Measurements from ENCODE around the gene LRP1B. TPM values are rescaled to one million over a fixed set of nuclear protein-coding genes. Genes with fewer than 3 reads are reported as not detected.

The LRP1B gene
- polyA plus RNA-seq, 1 of the 3 experiments (the other 2 are of a cell fraction): 0.28 TPM

- H3K4me3 ChIP-seq (ENCODE audit: low read depth in 2 of 2, low read length in 1 of 2): no peak overlapping the region
- CTCF ChIA-PET: no interaction called here
- no peaks in the 10 kb centered on the region for H3K9me2 ChIP-seq
- H3K9ac ChIP-seq: no peak overlapping the region
- no peaks in the 10 kb centered on the region for H3K36me3 ChIP-seq (replicated peaks in 1 of 2; ENCODE audit: control insufficient read depth in 1 of 2, insufficient read depth in 2 of 2, low read length in 1 of 2)
- no peaks in the 10 kb centered on the region for H3K9me3 ChIP-seq
- no peak for TF ChIP-seq POLR2AphosphoS5 (IDR thresholded peaks at IDR 0.05; ENCODE audit: low read depth, low read length)
- TF ChIP-seq FOSL2 (IDR thresholded peaks at IDR 0.05; ENCODE audit: borderline replicate concordance, low read depth): no peak
- TF ChIP-seq EP300 (IDR thresholded peaks at IDR 0.05; ENCODE audit: borderline replicate concordance in 1 of 2, low read depth in 1 of 2, low read length in 1 of 2): no peak
- no peak for TF ChIP-seq YY1 (IDR thresholded peaks at IDR 0.05; ENCODE audit: low read depth)
- no peak for TF ChIP-seq ELF1 (IDR thresholded peaks at IDR 0.05)
- TF ChIP-seq MEF2A (IDR thresholded peaks at IDR 0.05; ENCODE audit: borderline replicate concordance, low read depth): no peak
- no peak for TF ChIP-seq FOXM1 (IDR thresholded peaks at IDR 0.05; ENCODE audit: low read depth)
- no peak for TF ChIP-seq MXI1 (IDR thresholded peaks at IDR 0.05; ENCODE audit: low read depth, low read length)
- TF ChIP-seq FOXJ3 (CRISPR knock-in tag; IDR thresholded peaks at IDR 0.05): no peak
- no peak for TF ChIP-seq TCF12 (IDR thresholded peaks at IDR 0.05)
- no peak for TF ChIP-seq RFX5 (IDR thresholded peaks at IDR 0.05; ENCODE audit: low read length)
- no peak for TF ChIP-seq MAX (IDR thresholded peaks at IDR 0.05; ENCODE audit: low read depth)
- TF ChIP-seq NFIC (IDR thresholded peaks at IDR 0.05; ENCODE audit: borderline replicate concordance): no peak
- TF ChIP-seq GABPA (IDR thresholded peaks at IDR 0.05; ENCODE audit: low read depth): no peak
- no peak for TF ChIP-seq SIN3A (IDR thresholded peaks at IDR 0.05; ENCODE audit: borderline replicate concordance, low read depth, low read length)
- TF ChIP-seq RAD21 (IDR thresholded peaks at IDR 0.05; ENCODE audit: low read length): no peak
- no peak for TF ChIP-seq USF1 (IDR thresholded peaks at IDR 0.05; ENCODE audit: borderline replicate concordance, low read depth)
- TF ChIP-seq CTCF (IDR thresholded peaks at IDR 0.05): no peak
- H3K4me2 ChIP-seq: no peak overlapping the region
- no peaks in the 10 kb centered on the region for H3K79me2 ChIP-seq (ENCODE audit: insufficient read depth)
- no peaks in the 10 kb centered on the region for H3K4me1 ChIP-seq (ENCODE audit: control insufficient read depth in 1 of 2, insufficient read depth in 2 of 2, low read depth in 1 of 2, low read length in 1 of 2)
- no peak for DNase-seq
- H3K27me3 ChIP-seq (ENCODE audit: insufficient read depth): no peaks in the 10 kb centered on the region
- POLR2A ChIA-PET: no interaction called here
- no peaks in the 10 kb centered on the region for H3F3A ChIP-seq (replicated peaks; ENCODE audit: insufficient read depth)
- no peak overlapping the region for H3K27ac ChIP-seq (ENCODE audit: low read depth in 2 of 2, low read length in 1 of 2)
- H4K20me1 ChIP-seq (ENCODE audit: insufficient read depth): no peaks in the 10 kb centered on the region
- no peak overlapping the region for H2AFZ ChIP-seq (ENCODE audit: low read depth)
These were observed 1186.9 kb downstream of the LRP1B start for GRCh38 chr2:140943867-140944266.

GRCh38 chr2:140942284-140942683 lies 1188.5 kb downstream of the LRP1B start:
- Histone ChIP-seq H3K4me2 (no peak overlapping the region), H3K9me3 (no peaks in the 10 kb centered on the region), H3K9ac (no peak overlapping the region), H3K79me2 (ENCODE audit: insufficient read depth) (no peaks in the 10 kb centered on the region), H3K9me2 (no peaks in the 10 kb centered on the region), H3K4me1 (ENCODE audit: control insufficient read depth in 1 of 2, insufficient read depth in 2 of 2, low read depth in 1 of 2, low read length in 1 of 2) (no peaks in the 10 kb centered on the region), H4K20me1 (ENCODE audit: insufficient read depth) (no peaks in the 10 kb centered on the region), H3K27ac (ENCODE audit: low read depth in 2 of 2, low read length in 1 of 2) (no peak overlapping the region), H3K4me3 (ENCODE audit: low read depth in 2 of 2, low read length in 1 of 2) (no peak overlapping the region), H3F3A (replicated peaks; ENCODE audit: insufficient read depth) (no peaks in the 10 kb centered on the region), H2AFZ (ENCODE audit: low read depth) (no peak overlapping the region), H3K36me3 (replicated peaks in 1 of 2; ENCODE audit: control insufficient read depth in 1 of 2, insufficient read depth in 2 of 2, low read length in 1 of 2) (no peaks in the 10 kb centered on the region), H3K27me3 (ENCODE audit: insufficient read depth) (no peaks in the 10 kb centered on the region)
- 80% methylated on average over 2 of the region's 2 CpGs for WGBS (ENCODE audit: low lambda C conversion rate)
- no peak for DNase-seq
- TF ChIP-seq TAF1 (IDR thresholded peaks at IDR 0.05; ENCODE audit: borderline replicate concordance, low read depth, low read length): no peak
- TF ChIP-seq JUND (IDR thresholded peaks at IDR 0.05): no peak
- TF ChIP-seq CTCF (IDR thresholded peaks at IDR 0.05): no peak
- no peak for TF ChIP-seq RAD21 (IDR thresholded peaks at IDR 0.05; ENCODE audit: low read length)
- TF ChIP-seq USF1 (IDR thresholded peaks at IDR 0.05; ENCODE audit: borderline replicate concordance, low read depth): no peak
- TF ChIP-seq NFIC (IDR thresholded peaks at IDR 0.05; ENCODE audit: borderline replicate concordance): no peak
- TF ChIP-seq MXI1 (IDR thresholded peaks at IDR 0.05; ENCODE audit: low read depth, low read length): no peak
- no peak for TF ChIP-seq RCOR1 (IDR thresholded peaks at IDR 0.05; ENCODE audit: low read length)
- TF ChIP-seq GABPA (IDR thresholded peaks at IDR 0.05; ENCODE audit: low read depth): no peak
- TF ChIP-seq RFX5 (IDR thresholded peaks at IDR 0.05; ENCODE audit: low read length): no peak
- CTCF ChIA-PET: no interaction called here
- POLR2A ChIA-PET: no interaction called here
